SK-N-SH treated with all-trans-retinoic acid at 6 μM for 48 hours (cell line): Measurements from ENCODE around the gene AQP12A.

ENCODE experiments used
- SNAI2 ChIP-seq: fragments of 250-450 bp; sonication (Bioruptor Pico); IDR thresholded peaks from 2 replicates; pipeline ENCODE4 v1.5.0; 2020; ENCODE audit warnings: mild to moderate bottlenecking, moderate library complexity
- TF ChIP-seq, protein P1 (sequence below): fragments of 250-450 bp; sonication (Bioruptor Pico); IDR thresholded peaks from 2 replicates; pipeline ENCODE4 v1.5.1; 2021; ENCODE audit warnings: mild to moderate bottlenecking, moderate library complexity

DNA sequence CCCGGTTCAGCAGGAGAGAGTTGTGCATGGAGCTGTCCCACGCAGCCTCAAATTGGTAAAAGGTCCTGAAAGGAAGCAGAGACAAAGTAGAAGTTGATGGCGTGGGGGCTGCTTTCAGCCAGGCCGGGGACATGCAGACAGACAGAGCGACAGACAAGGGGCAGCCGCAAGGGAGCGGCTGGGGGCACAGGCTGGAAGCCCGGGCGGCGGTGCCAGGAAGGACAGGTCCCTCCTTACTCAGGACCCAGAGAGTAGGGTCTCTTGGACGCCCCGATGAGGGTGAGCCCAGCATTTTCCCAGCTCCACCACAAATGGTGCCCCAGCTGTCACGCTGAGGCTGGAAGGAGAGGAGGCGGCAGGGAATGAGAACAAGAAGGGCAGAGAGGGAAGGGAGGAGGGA lies 35.2 kb downstream of the AQP12A start:
- no peak for TF ChIP-seq SNAI2
- TF ChIP-seq, protein P1, sequence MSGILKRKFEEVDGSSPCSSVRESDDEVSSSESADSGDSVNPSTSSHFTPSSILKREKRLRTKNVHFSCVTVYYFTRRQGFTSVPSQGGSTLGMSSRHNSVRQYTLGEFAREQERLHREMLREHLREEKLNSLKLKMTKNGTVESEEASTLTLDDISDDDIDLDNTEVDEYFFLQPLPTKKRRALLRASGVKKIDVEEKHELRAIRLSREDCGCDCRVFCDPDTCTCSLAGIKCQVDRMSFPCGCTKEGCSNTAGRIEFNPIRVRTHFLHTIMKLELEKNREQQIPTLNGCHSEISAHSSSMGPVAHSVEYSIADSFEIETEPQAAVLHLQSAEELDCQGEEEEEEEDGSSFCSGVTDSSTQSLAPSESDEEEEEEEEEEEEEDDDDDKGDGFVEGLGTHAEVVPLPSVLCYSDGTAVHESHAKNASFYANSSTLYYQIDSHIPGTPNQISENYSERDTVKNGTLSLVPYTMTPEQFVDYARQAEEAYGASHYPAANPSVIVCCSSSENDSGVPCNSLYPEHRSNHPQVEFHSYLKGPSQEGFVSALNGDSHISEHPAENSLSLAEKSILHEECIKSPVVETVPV (CRISPR knock-in tag), result no peak
